Duodenal mucosa (tissue), 2 donors: ENCODE results near the gene LAMA4.
A peak's percentile ranks its signal among the peaks of the same experiment; 100 is the strongest.

ENCODE experiments used
- H3K27ac ChIP-seq: one replicate; pipeline ENCODE4 v1.7.0; 2013; ENCODE audit warnings: low read depth, low read length
- H3K27me3 ChIP-seq, 2 donors: one replicate each; pipeline ENCODE4 v1.7.0; 2013; ENCODE audit warnings: low read length in 2 of 2, control low read depth in 1 of 2; ENCODE audit not compliant: insufficient read depth in 2 of 2, control insufficient read depth in 1 of 2
- H3K36me3 ChIP-seq, 2 donors: one replicate each; pipeline ENCODE4 v1.7.0; 2013; ENCODE audit warnings: low read length in 2 of 2, control low read depth in 1 of 2; ENCODE audit not compliant: insufficient read depth in 2 of 2, control insufficient read depth in 1 of 2
- H3K4me1 ChIP-seq, 2 donors: one replicate each; pipeline ENCODE4 v1.7.0; 2013; ENCODE audit warnings: low read length in 2 of 2, control low read depth in 1 of 2; ENCODE audit not compliant: insufficient read depth in 2 of 2, control insufficient read depth in 1 of 2
- H3K4me3 ChIP-seq, 2 donors: one replicate each; pipeline ENCODE4 v1.7.0; 2013; ENCODE audit warnings: low read length in 2 of 2, low read depth in 1 of 2
- H3K9ac ChIP-seq, 2 donors: one replicate each; pipeline ENCODE4 v1.7.0; 2013; ENCODE audit warnings: low read length in 2 of 2, low read depth in 1 of 2
- H3K9me3 ChIP-seq, 2 donors: one replicate each; pipeline ENCODE4 v1.7.0; 2013; ENCODE audit warnings: low read length in 2 of 2, control low read depth in 1 of 2; ENCODE audit not compliant: control insufficient read depth in 1 of 2

The LAMA4 gene

DNA sequence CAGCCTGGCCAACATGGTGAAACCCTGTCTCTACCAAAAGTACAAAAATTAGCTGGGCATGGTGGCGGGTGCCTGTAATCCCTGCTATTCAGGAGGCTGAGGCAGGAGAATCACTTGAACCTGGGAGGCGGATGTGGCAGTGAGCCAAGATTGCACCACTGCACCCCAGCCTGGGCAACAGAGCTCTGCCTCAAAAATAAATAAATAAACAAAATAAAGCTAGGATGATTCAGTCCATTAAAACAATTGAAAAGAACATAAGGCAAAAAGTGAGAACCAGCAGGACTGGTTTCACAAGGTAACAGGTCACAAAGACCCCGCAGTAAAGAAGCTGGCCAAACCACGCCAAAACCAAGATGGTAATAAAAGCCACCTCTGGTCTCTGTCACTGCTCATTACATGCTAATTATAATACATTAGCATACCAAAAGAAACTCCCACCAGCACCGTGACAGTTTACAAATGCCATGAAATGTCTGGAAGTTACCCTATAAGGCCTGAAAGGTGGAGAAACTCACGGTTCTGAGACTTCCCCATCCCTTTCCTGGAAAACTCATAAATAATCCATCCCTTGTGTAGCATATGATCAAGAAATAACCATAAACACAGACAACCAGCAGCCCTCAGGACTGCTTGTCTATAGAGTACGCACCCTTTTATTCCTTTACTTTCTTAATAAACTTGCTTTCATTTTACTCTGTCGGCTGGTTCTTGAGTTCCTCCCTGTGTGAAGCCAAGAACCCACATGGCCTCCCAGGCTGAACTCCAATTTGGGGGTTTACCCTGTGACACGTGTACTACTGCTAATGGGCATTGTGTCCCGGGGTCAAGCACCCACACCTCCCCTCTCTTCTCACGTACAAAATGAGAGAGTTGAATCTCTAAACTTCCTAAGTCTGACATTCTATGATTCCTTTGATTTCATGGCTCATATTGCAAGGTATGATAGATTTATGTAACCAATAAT lies 10.2 kb downstream of the LAMA4 start:
- no peaks in the 10 kb centered on the region for H3K27me3 ChIP-seq
- H3K9ac ChIP-seq = no peak overlapping the region
- no peaks in the 10 kb centered on the region for H3K9me3 ChIP-seq
- no peaks in the 10 kb centered on the region for H3K36me3 ChIP-seq
- H3K4me1 ChIP-seq = no peaks in the 10 kb centered on the region
- no peak overlapping the region for H3K4me3 ChIP-seq
- H3K27ac ChIP-seq = no peak overlapping the region

DNA sequence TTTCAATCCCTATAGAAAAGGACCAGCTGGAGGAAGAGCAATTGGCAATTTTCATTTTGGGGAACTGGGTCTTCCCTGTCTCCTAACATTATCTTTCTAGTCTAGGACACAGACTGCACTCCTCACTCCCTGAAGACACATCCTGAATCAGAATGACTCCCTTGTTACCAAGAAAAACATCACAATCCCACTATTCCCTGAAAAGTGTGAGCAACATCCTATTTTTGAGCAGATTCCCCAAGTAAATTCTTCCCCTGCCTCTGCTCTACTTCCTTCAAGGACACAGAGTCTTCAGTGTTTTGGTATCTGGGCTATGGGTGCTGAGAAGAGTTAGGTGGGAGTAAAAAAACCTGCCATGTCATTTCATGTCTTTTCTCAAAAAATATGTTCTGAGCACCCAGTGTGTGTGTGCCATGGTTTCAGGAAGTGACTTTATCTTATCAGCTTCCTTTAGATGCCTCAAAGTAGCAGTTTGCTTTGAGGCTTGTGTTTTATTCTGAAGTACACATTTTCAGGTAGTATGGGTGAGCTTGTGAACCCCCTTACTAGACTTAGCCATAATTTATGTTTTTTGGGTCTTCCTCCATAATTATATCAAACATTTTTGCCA lies 12.4 kb downstream of the LAMA4 start:
- H3K4me3 ChIP-seq = no peak overlapping the region
- H3K27ac ChIP-seq = no peak overlapping the region
- H3K9me3 ChIP-seq = no peaks in the 10 kb centered on the region
- H3K4me1 ChIP-seq = peaks cover 0 to 4% of the 10 kb centered on the region in 2 donors
- no peaks in the 10 kb centered on the region for H3K36me3 ChIP-seq
- H3K27me3 ChIP-seq = no peaks in the 10 kb centered on the region
- no peak overlapping the region for H3K9ac ChIP-seq

GRCh38 chr6:112237595-112237994 lies 16.8 kb downstream of the LAMA4 start:
- H3K9me3 ChIP-seq = no peaks in the 10 kb centered on the region
- H3K4me3 ChIP-seq = no peak overlapping the region
- no peak overlapping the region for H3K9ac ChIP-seq
- peaks cover 5 to 8% of the 10 kb centered on the region in 2 donors for H3K4me1 ChIP-seq
- no peaks in the 10 kb centered on the region for H3K27me3 ChIP-seq
- H3K36me3 ChIP-seq = no peaks in the 10 kb centered on the region
- H3K27ac ChIP-seq = no peak overlapping the region

- no peaks in the 10 kb centered on the region for H3K9me3 ChIP-seq
- no peaks in the 10 kb centered on the region for H3K36me3 ChIP-seq
- no peak overlapping the region for H3K4me3 ChIP-seq
- H3K27me3 ChIP-seq = no peaks in the 10 kb centered on the region
- H3K4me1 ChIP-seq = peaks cover 5 to 8% of the 10 kb centered on the region in 2 donors
- H3K9ac ChIP-seq = no peak overlapping the region
- no peak overlapping the region for H3K27ac ChIP-seq
Observed at GRCh38 chr6:112237066-112237465, 17.3 kb downstream of the LAMA4 start.

DNA sequence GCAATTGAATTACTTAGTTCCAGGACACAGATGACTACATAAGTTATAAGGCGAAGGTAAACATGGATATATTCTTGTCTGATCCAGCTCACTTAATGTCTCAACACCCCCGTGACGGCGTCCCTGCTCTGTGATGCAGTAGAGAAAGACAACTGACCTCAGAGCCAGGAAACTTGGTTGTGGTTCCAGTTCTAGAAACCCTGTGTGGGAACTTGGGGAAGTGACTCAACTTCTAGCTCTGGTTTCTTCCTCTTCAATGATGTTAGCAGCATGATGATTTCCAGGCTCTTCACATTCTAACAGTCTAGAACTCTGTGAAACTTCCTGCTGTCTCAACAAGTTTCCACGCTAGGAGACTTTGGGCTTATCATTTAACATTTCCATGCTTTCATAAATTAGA lies 18.4 kb downstream of the LAMA4 start:
- no peak overlapping the region for H3K4me3 ChIP-seq
- H3K4me1 ChIP-seq = peaks cover 5 to 8% of the 10 kb centered on the region in 2 donors
- H3K9ac ChIP-seq = no peak overlapping the region
- H3K27ac ChIP-seq = no peak overlapping the region
- no peaks in the 10 kb centered on the region for H3K27me3 ChIP-seq
- no peaks in the 10 kb centered on the region for H3K36me3 ChIP-seq
- H3K9me3 ChIP-seq = no peaks in the 10 kb centered on the region

- Histone ChIP-seq H3K27me3 (no peaks in the 10 kb centered on the region), H3K4me3 (no peak overlapping the region), H3K27ac (peak overlapping the region; percentile 49), H3K9ac (no peak overlapping the region), H3K36me3 (no peaks in the 10 kb centered on the region), H3K4me1 (peaks cover 5 to 8% of the 10 kb centered on the region in 2 donors), H3K9me3 (no peaks in the 10 kb centered on the region)
Observed at GRCh38 chr6:112234601-112235000, 19.8 kb downstream of the LAMA4 start.

DNA sequence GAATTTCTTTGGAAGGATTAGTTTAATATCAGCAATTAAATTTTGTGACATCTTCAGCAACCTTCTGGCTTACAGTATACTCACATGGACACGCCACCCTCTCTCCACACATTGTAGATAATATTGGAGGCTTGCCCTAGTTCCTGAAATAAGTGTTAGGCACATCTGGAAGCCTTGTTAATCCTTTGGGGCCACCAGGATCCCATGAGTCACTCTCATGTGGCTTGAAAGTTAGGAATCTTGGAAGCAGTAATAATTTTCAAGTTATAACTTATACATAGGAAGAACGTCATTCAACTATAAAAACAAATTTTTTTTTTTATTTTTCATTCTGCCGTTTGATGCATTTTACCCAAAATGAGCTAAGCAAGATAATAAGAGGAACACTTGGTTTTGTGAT lies 20.5 kb downstream of the LAMA4 start:
- no peaks in the 10 kb centered on the region for H3K27me3 ChIP-seq
- H3K27ac ChIP-seq = peak overlapping the region; percentile 23
- H3K9ac ChIP-seq = no peak overlapping the region
- no peaks in the 10 kb centered on the region for H3K36me3 ChIP-seq
- H3K4me1 ChIP-seq = peaks cover 5 to 8% of the 10 kb centered on the region in 2 donors
- H3K9me3 ChIP-seq = no peaks in the 10 kb centered on the region
- H3K4me3 ChIP-seq = no peak overlapping the region

DNA sequence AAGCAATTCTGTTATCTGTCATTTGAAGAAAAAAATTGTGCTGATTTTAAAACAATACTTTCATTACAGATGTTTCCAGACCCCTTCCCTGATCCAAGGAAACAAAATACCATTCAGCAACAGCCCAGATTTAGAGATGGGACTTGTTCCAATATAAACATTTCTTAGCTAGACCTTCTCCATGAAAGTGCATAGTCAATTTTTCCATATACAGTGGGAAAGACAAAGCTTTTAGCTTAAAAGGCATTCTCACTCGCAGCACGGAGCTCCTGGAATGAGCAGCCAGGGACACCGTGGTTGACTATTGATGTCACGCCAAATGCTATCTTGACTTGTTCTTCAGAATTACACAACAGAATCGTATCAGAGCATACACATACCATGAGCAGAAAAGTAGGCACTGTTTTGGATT lies 21.5 kb downstream of the LAMA4 start:
- H3K36me3 ChIP-seq = no peaks in the 10 kb centered on the region
- H3K9ac ChIP-seq = no peak overlapping the region
- H3K4me3 ChIP-seq = no peak overlapping the region
- H3K4me1 ChIP-seq = peaks cover 7 to 8% of the 10 kb centered on the region in 2 donors
- no peak overlapping the region for H3K27ac ChIP-seq
- no peaks in the 10 kb centered on the region for H3K27me3 ChIP-seq
- no peaks in the 10 kb centered on the region for H3K9me3 ChIP-seq

DNA sequence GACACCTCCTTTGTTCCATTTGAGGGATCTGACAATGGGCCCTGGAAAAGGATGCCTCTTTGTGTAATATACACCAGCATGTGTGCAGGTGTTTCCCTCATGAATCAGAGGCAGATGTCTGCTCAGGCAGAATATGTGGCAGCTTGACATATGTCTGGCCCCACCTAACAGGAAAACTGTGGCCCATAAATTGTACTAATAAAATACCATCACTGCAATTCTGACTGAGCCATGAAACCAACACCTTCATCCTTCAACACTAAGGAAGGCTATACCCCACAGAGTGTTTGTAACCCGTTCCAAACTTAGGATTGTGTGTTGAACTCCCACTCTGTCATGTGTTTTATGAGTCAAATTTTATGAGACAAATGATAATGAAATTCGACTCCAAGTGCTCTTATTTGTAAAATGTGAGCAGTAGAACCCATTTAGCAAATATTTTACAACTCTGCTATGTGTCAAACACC lies 22.7 kb downstream of the LAMA4 start:
- Histone ChIP-seq H3K4me1 (peaks cover 4 to 7% of the 10 kb centered on the region in 2 donors), H3K27ac (no peak overlapping the region), H3K9me3 (no peaks in the 10 kb centered on the region), H3K4me3 (no peak overlapping the region), H3K36me3 (no peaks in the 10 kb centered on the region), H3K9ac (no peak overlapping the region), H3K27me3 (no peaks in the 10 kb centered on the region)

DNA sequence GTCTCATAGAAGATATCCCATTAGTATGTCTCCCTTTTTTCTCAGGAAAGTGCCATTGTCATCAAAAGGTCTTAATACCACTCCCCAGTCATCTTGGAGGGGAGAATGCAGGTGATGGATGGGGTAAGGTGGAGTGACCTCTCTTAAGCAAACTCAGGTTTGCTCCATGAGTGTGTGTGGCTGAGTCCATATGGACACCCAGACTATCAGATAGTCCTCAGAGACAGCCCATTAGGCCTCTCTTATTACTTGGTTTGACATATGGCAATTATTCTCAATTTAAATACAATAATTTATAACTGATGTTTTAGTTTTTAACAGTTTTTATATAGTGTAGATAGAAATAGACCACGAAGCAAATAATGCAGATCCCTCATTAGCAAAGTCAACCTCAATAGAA lies 23.2 kb downstream of the LAMA4 start:
- no peaks in the 10 kb centered on the region for H3K36me3 ChIP-seq
- H3K27ac ChIP-seq = no peak overlapping the region
- H3K4me1 ChIP-seq = peaks cover 4 to 7% of the 10 kb centered on the region in 2 donors
- H3K4me3 ChIP-seq = no peak overlapping the region
- no peaks in the 10 kb centered on the region for H3K9me3 ChIP-seq
- no peaks in the 10 kb centered on the region for H3K27me3 ChIP-seq
- H3K9ac ChIP-seq = no peak overlapping the region
